Measurements from ENCODE around the gene CCDC196.

GRCh38 chr14:66482873-66483272, 3.3 kb upstream of the CCDC196 start:
- TF ChIP-seq CTCF (IDR thresholded peaks at IDR 0.05) (no peak), POLR2AphosphoS5 (IDR thresholded peaks at IDR 0.05; ENCODE audit: insufficient read depth in 1 of 2, low read depth in 1 of 2) (no peak)
